VCaP (cell line): ENCODE measurements around the gene TMLHE.
"Not testable (repeated sequence)": the region's sequence is repeated elsewhere in the genome, so short reads cannot be mapped to it uniquely, and the experiment has no call there.

ENCODE experiments used
- H3K27ac ChIP-seq: fragments of 450-650 bp; 2 replicates; pipeline ENCODE4 v1.5.1; 2017
- CTCF ChIP-seq: fragments of 450-650 bp; conservative IDR thresholded peaks from 2 replicates; pipeline ENCODE4 v1.5.1; 2017; ENCODE audit warnings: mild to moderate bottlenecking, moderate library complexity

The TMLHE gene

GRCh38 chrX:155612312-155613224 is at the start of gene TMLHE, which contains the start of gene SPRY3:
Gene TMLHE, minus strand, starts transcription at chrX:155612952. Its CDS starts 67,676 bp downstream, at chrX:155545276.
Gene SPRY3, plus strand, starts transcription at chrX:155612586.
- H3K27ac ChIP-seq, result no peak within 1 kb of the TSS

GRCh38 chrX:155662282-155662681 is 49.5 kb upstream of the TMLHE start:
- TF ChIP-seq CTCF, result peak; percentile 63
- no peak overlapping the region for H3K27ac ChIP-seq

More at GRCh38 chrX:155612312-155613224, at the start of gene TMLHE, which contains the start of gene SPRY3:
- no peak for TF ChIP-seq CTCF

- TF ChIP-seq CTCF, result no peak
- no peak overlapping the region for H3K27ac ChIP-seq
Observed at GRCh38 chrX:155645180-155645579, 32.4 kb upstream of the TMLHE start.

GRCh38 chrX:155643240-155643639 is 30.5 kb upstream of the TMLHE start:
- H3K27ac ChIP-seq, result no peak overlapping the region
- TF ChIP-seq CTCF, result no peak

- H3K27ac ChIP-seq, result peak overlapping the region; percentile 58
Observed at GRCh38 chrX:155641371-155641770, 28.6 kb upstream of the TMLHE start.

GRCh38 chrX:155637714-155638113 is 25.0 kb upstream of the TMLHE start:
- H3K27ac ChIP-seq, result no peak overlapping the region
- TF ChIP-seq CTCF, result no peak

GRCh38 chrX:155635019-155635418 is 22.3 kb upstream of the TMLHE start:
- H3K27ac ChIP-seq, result not testable (repeated sequence)

GRCh38 chrX:155632431-155633100 is 19.8 kb upstream of the TMLHE start:
- no peak overlapping the region for H3K27ac ChIP-seq
- no peak for TF ChIP-seq CTCF

- not testable (repeated sequence) for H3K27ac ChIP-seq
Observed at GRCh38 chrX:155620110-155620509, 7.4 kb upstream of the TMLHE start.
